Coronary artery (tissue), 2 donors: ENCODE results near the gene PRPSAP1.

Source experiments
- DNase-seq: peaks from one replicate; pipeline ENCODE4 v3.0.0-alpha.2; 2017; ENCODE audit warnings: low spot score
- H3K27ac ChIP-seq, 2 donors: fragments of 200-600 bp; sonication (generic); one replicate each; pipeline ENCODE4 v1.5.1; 2016 to 2019
- H3K4me3 ChIP-seq: fragments of 200-600 bp; sonication (generic); 2 replicates; pipeline ENCODE4 v1.5.1; 2016; ENCODE audit warnings: mild to moderate bottlenecking, moderate library complexity
- CTCF ChIP-seq: fragments of 200-600 bp; sonication (generic); IDR thresholded peaks from one replicate; pipeline ENCODE4 v1.5.1; 2019; ENCODE audit warnings: antibody characterized with exemption

PRPSAP1 gene

GRCh38 chr17:76264425-76264754 is 89.3 kb downstream of the PRPSAP1 start:
- Histone ChIP-seq H3K27ac (peak overlapping the region; percentile 73 to 75), H3K4me3 (peak overlapping the region; percentile 44)
- no peak for DNase-seq
- TF ChIP-seq CTCF = no peak

- no peak overlapping the region for H3K4me3 ChIP-seq
- DNase-seq = no peak
- peak overlapping the region; percentile 55 to 75 for H3K27ac ChIP-seq
- TF ChIP-seq CTCF = no peak
Observed at GRCh38 chr17:76263896-76264295, 89.8 kb downstream of the PRPSAP1 start.

- Histone ChIP-seq H3K4me3 (no peak overlapping the region), H3K27ac (peak overlapping the region in 1 of 2 donors; percentile 30)
- TF ChIP-seq CTCF = no peak
- no peak for DNase-seq
Observed at GRCh38 chr17:76262732-76263344, 90.9 kb downstream of the PRPSAP1 start.

- TF ChIP-seq CTCF = no peak
- DNase-seq = no peak
- no peak overlapping the region for H3K4me3 ChIP-seq
- peak overlapping the region in 1 of 2 donors; percentile 40 for H3K27ac ChIP-seq
Observed at GRCh38 chr17:76261421-76262215, 92.1 kb downstream of the PRPSAP1 start.

- no peak for TF ChIP-seq CTCF
- H3K27ac ChIP-seq = no peak overlapping the region
- no peak overlapping the region for H3K4me3 ChIP-seq
- no peak for DNase-seq
Observed at GRCh38 chr17:76260669-76261068, 93.0 kb downstream of the PRPSAP1 start.

GRCh38 chr17:76260220-76260619 is 93.5 kb downstream of the PRPSAP1 start:
- no peak for TF ChIP-seq CTCF
- Histone ChIP-seq H3K4me3 (no peak overlapping the region), H3K27ac (no peak overlapping the region)
- no peak for DNase-seq
